Spleen (tissue), 7 donors: Measurements from ENCODE around the gene ZNF468.
"Not testable (repeated sequence)": the region's sequence is repeated elsewhere in the genome, so short reads cannot be mapped to it uniquely, and the experiment has no call there.

Experiments
- POLR2A ChIP-seq, 3 donors: fragments of 450-650 bp; IDR thresholded peaks; one replicate each; pipeline ENCODE4 v1.5.1; 2017; ENCODE audit warnings: antibody characterized with exemption in 3 of 3, mild to moderate bottlenecking in 1 of 3
- POLR2AphosphoS5 ChIP-seq, 3 donors: sonication (generic); formaldehyde crosslinking; IDR thresholded peaks; one replicate each; pipeline ENCODE4 v1.5.1; 2017; ENCODE audit warnings: antibody characterized with exemption in 3 of 3
- TF ChIP-seq, protein P1 (sequence below), 11 experiments: fragments of 200-600 bp in 7 of 11; fragments of 450-650 bp in 4 of 11; sonication (generic) in 4 of 11; IDR thresholded peaks in 8 of 11; conservative IDR thresholded peaks in 3 of 11; 1 replicate in 7 of 11; 2 replicates in 4 of 11; pipeline versions ENCODE4 v1.4.0 to v1.8.0; 2016 to 2021; ENCODE audit warnings: antibody characterized with exemption in 11 of 11, inconsistent platforms in 4 of 11, mild to moderate bottlenecking in 1 of 11
- donor health status: DM: no; HTN: no; CAD: no; lungs with moderate emphysema.
- donor health status: DM: no; HTN: no; CAD: no.
- donor health status: DM: no; HTN: no; CAD: no.

DNA sequence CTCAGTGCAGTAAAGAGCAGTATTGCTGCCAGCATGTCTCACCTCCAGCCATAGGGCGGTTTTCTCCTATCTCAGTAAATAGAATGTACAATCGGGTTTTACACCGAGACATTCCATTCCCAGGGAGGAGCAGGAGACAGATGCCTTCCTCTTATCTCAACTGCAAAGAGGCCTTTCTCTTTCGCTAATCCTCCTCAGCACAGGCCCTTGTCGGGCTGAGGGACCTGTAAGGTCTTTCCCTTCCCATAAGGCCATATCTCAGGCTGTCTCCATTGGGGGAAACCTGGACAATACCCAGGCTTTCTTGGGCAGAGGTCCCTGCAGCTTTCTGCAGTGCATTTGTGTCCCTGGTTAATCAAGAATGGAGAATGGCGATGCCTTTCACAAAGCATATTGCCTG, 15.6 kb upstream of the ZNF468 start:
- TF ChIP-seq, protein P1, sequence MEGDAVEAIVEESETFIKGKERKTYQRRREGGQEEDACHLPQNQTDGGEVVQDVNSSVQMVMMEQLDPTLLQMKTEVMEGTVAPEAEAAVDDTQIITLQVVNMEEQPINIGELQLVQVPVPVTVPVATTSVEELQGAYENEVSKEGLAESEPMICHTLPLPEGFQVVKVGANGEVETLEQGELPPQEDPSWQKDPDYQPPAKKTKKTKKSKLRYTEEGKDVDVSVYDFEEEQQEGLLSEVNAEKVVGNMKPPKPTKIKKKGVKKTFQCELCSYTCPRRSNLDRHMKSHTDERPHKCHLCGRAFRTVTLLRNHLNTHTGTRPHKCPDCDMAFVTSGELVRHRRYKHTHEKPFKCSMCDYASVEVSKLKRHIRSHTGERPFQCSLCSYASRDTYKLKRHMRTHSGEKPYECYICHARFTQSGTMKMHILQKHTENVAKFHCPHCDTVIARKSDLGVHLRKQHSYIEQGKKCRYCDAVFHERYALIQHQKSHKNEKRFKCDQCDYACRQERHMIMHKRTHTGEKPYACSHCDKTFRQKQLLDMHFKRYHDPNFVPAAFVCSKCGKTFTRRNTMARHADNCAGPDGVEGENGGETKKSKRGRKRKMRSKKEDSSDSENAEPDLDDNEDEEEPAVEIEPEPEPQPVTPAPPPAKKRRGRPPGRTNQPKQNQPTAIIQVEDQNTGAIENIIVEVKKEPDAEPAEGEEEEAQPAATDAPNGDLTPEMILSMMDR (IDR thresholded peaks at IDR 0.05 in 8 of 11, conservative IDR thresholded peaks at IDR 0.05 in 3 of 11), result not testable (repeated sequence)
- TF ChIP-seq POLR2A, POLR2AphosphoS5 (IDR thresholded peaks at IDR 0.05): not testable (repeated sequence)
